ENCODE results near the gene NPC2. TPM values are rescaled to one million over a fixed set of nuclear protein-coding genes. Genes with fewer than 3 reads are reported as not detected.

NPC2 gene
- total and polyA plus RNA-seq, 2 of the 4 experiments (the other 2 are of a cell fraction), result 210 to 273 TPM

- no TSS peak for BruUV-seq (replicated peaks)
- H3K27me3 ChIP-seq (ENCODE audit: control insufficient read depth, insufficient read depth, low read length), result no peaks in the 10 kb centered on the region
- WGBS, 2 experiments (ENCODE audit: extremely low coverage in 2 of 2, insufficient read length in 1 of 2), result 51% methylated on average over 5 of the region's 21 CpGs; no CpG with 5 or more reads in 1 of the 2 experiments
- no peak overlapping the region; the same call in 1 of the 2 replicates for H3K27ac ChIP-seq (ENCODE audit: insufficient read depth, low read length)
- H2BK15ac ChIP-seq (ENCODE audit: low read depth, low read length), result peak overlapping the region; percentile 63; the same call in 1 of the 3 replicates
- H3K9ac ChIP-seq (ENCODE audit: low read depth, low read length), result no peak overlapping the region
- POLR2A ChIA-PET (ENCODE audit: unreplicated experiment), result no interaction called here
- H3K9me3 ChIP-seq (ENCODE audit: control insufficient read depth, insufficient read depth, low read length), result no peaks in the 10 kb centered on the region
- peak overlapping the region; percentile 81 for H2AFZ ChIP-seq (replicated peaks; ENCODE audit: low read length, poor library complexity)
- H2BK20ac ChIP-seq (ENCODE audit: low read depth, low read length), result no peak overlapping the region
- in situ Hi-C loops (cut with MboI; ENCODE audit: low sequenced_read_pairs) (no loop called here), dilution Hi-C loops (cut with HindIII; ENCODE audit: low sequenced_read_pairs, unreplicated experiment) (no loop called here), intact Hi-C loops (cut with micrococcal nuclease) (no loop called here)
- 0 out of 2 replicates have a peak overlapping the region, but pooled peaks have one; percentile 34 for H3K23ac ChIP-seq (ENCODE audit: low read depth, low read length)
- peak overlapping the region; percentile 53; the same call in 1 of the 2 replicates for H3K14ac ChIP-seq (replicated peaks; ENCODE audit: low read depth, low read length)
- peak overlapping the region; percentile 48; the same call in 1 of the 2 replicates for H3K18ac ChIP-seq (ENCODE audit: low read depth, low read length)
- peak overlapping the region; percentile 31; the same call in 1 of the 2 replicates for H4K5ac ChIP-seq (ENCODE audit: low read depth, low read length)
- peak overlapping the region; percentile 54 for H2AK5ac ChIP-seq (ENCODE audit: low read depth, low read length)
- no peak overlapping the region; the same call in 1 of the 2 replicates for H4K91ac ChIP-seq (ENCODE audit: insufficient read depth, low read depth, low read length)
- no peak overlapping the region for H3K56ac ChIP-seq (ENCODE audit: extremely low read depth, insufficient read depth, low read length)
- no peak overlapping the region for H3K4me3 ChIP-seq (ENCODE audit: insufficient read depth, low read depth, low read length)
- peak overlapping the region; percentile 86 for H2AK9ac ChIP-seq (replicated peaks; ENCODE audit: low read depth, low read length, poor library complexity)
- H3K79me1 ChIP-seq (ENCODE audit: low read depth in 1 of 2, low read length in 2 of 2), result peaks cover 0 to 4% of the 10 kb centered on the region in 2 experiments; a peak in 1 of 4 replicates
- H3K9me1 ChIP-seq (ENCODE audit: insufficient read depth, low read length), result peaks cover 26% of the 10 kb centered on the region
- peak; percentile 67 for DNase-seq
- CTCF ChIA-PET, result no interaction called here
- no peaks in the 10 kb centered on the region for H4K20me1 ChIP-seq (ENCODE audit: insufficient read depth, low read length)
- H3K4ac ChIP-seq (ENCODE audit: low read depth, low read length), result peak overlapping the region; percentile 30; the same call in 1 of the 2 replicates
- peaks cover 21% of the 10 kb centered on the region for H3K4me1 ChIP-seq (ENCODE audit: control insufficient read depth, insufficient read depth, low read length)
- peak overlapping the region in 1 of 2 experiments; percentile 72; a peak in 2 of 4 replicates for H4K8ac ChIP-seq (ENCODE audit: low read depth in 2 of 2, low read length in 2 of 2)
- H2BK5ac ChIP-seq (ENCODE audit: low read depth, low read length, poor library complexity, severe bottlenecking), result peak overlapping the region; percentile 43
- H2BK120ac ChIP-seq (ENCODE audit: low read depth, low read length), result peak overlapping the region; percentile 51
- ATAC-seq (ENCODE audit: low read depth), result peak; percentile 12
- peak; percentile 37; the same call in 1 of the 2 replicates for TF ChIP-seq FOS (IDR thresholded peaks at IDR 0.05; ENCODE audit: low read depth, low read length)
- TF ChIP-seq, protein P1, sequence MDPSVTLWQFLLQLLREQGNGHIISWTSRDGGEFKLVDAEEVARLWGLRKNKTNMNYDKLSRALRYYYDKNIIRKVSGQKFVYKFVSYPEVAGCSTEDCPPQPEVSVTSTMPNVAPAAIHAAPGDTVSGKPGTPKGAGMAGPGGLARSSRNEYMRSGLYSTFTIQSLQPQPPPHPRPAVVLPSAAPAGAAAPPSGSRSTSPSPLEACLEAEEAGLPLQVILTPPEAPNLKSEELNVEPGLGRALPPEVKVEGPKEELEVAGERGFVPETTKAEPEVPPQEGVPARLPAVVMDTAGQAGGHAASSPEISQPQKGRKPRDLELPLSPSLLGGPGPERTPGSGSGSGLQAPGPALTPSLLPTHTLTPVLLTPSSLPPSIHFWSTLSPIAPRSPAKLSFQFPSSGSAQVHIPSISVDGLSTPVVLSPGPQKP (IDR thresholded peaks at IDR 0.05; ENCODE audit: borderline replicate concordance, low read depth, low read length), result no peak
- H3K36me3 ChIP-seq (ENCODE audit: control insufficient read depth, insufficient read depth, low read length), result peaks cover 13% of the 10 kb centered on the region
- H3K4me2 ChIP-seq (ENCODE audit: low read depth, low read length), result no peak overlapping the region
Observed at GRCh38 chr14:74510223-74510931, 17.3 kb upstream of the NPC2 start.
